Measurements from ENCODE around the gene PBRM1.
"Not testable (repeated sequence)": the region's sequence is repeated elsewhere in the genome, so short reads cannot be mapped to it uniquely, and the experiment has no call there.

The PBRM1 gene

DNA sequence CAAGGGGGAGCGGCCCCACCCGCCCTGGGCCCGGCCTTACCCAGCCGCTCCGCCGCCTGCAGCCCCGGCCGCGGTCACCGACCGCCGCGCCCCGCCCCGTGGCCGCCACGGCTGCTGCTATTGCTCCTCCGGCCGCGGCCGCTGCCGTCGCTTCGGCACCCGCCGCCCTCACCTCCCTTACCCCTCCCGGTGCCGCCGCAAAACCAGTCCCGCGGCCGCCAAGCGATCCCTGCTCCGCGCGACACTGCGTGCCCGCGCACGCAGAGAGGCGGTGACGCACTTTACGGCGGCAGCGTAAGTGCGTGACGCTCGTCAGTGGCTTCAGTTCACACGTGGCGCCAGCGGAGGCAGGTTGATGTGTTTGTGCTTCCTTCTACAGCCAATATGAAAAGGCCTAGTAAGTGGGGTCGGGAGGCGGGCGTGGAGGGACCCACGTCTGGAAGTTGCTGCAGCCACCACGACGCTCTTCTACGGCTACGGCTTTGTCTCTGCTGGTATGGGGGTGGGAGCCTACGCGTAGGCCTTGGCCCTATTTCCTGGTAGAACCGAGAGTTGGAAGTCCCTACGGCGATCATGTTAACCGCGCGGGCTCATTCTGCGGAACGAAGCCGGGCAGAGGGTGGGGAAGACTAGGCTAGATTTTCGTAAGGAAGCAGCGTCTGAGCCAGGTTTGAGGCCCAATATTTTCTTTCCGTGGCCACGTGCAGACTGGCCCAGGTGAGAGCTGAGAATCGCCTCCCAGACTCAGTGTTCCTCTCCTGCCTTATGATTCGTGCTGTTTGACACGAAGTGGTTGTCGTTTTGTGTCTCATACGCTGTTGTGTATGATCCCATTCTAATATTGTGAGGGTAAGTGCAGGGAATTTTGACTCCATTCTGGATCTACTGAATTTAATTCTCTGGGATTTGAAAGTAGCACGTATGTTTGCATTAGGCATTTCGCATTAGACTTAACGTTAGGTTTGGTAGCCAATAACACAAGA lies at the start of gene PBRM1, which contains the start of gene GNL3:
TSS of gene PBRM1 (minus strand) at position 205 of the 983 bp plus-strand sequence.
TSS of gene GNL3 (plus strand) at position 324 of the 983 bp plus-strand sequence. CDS start at position 385, 61 bp downstream.
- peak; percentile 87 to 89 for DNase-seq

DNA sequence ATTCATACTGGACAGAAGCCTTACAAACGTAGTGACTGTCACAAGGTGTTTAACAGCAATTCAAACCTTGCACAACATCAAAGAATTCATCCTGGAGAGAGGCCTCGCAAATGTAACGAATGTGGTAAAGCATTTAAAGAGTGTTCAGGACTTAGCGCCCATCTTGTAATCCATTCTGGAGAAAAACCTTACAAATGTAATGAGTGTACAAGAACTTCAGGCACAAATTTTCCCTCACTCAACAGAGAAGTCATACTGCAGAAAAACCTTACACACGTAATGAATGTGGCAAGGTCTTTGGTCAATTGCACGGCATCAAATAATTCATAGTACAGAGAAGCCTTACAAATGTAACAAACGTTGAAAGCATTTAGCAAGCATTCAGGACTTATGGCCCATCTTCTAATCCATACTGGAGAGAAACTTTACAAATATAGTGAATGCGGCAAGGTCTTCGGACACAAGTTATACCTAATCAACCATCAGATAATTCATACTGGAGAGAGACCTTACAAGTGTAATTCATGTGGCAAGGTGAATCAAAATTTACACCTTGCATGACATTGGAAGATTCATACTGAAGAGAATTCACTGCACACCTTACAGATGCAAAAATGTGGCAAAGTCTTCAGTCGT lies 47.7 kb upstream of the PBRM1 start:
- no peak for DNase-seq

- no peak for DNase-seq
Observed at GRCh38 chr3:52731590-52731989, 45.9 kb upstream of the PBRM1 start.

- no peak for DNase-seq
Observed at GRCh38 chr3:52730681-52731080, 45.0 kb upstream of the PBRM1 start.

DNA sequence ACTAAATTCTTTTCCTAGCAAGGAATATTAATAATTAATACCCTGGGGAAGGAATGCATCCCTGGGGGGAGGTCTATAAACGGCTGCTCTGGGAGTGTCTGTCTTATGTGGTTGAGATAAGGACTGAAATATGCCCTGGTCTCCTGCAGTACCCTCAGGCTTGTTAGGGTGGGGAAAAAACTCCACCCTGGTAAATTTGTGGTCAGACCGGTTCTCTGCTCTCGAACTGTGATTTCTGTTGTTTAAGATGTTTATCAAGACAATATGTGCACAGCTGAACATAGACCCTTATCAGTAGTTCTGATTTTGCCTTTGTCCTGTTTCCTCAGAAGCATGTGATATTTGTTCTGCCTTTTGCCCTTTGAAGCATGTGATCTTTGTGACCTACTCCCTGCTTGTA lies 43.0 kb upstream of the PBRM1 start:
- DNase-seq = not testable (repeated sequence)

- DNase-seq = no peak
Observed at GRCh38 chr3:52724511-52724910, 38.8 kb upstream of the PBRM1 start.

DNA sequence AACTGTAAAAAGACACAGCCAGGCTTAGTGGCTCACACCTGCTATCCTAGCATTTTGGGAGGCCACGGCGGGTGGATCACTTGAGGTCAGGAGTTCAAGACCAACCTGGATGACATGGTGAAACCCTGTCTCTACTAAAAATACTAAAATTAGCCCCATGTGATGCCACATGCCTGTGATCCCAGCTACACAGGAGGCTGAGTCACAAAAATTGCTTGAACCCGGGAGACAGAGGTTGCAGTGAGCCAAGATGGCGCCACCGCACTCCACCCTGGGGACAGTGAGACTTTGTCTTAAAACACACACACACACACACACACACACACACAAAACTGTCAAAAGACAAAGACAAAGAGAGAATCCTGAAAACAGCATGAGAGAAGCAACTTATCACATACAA lies 38.2 kb upstream of the PBRM1 start:
- no peak for DNase-seq

- no peak for DNase-seq
Observed at GRCh38 chr3:52722491-52722890, 36.8 kb upstream of the PBRM1 start.

GRCh38 chr3:52721730-52722008 lies 36.0 kb upstream of the PBRM1 start:
- DNase-seq = no peak

DNA sequence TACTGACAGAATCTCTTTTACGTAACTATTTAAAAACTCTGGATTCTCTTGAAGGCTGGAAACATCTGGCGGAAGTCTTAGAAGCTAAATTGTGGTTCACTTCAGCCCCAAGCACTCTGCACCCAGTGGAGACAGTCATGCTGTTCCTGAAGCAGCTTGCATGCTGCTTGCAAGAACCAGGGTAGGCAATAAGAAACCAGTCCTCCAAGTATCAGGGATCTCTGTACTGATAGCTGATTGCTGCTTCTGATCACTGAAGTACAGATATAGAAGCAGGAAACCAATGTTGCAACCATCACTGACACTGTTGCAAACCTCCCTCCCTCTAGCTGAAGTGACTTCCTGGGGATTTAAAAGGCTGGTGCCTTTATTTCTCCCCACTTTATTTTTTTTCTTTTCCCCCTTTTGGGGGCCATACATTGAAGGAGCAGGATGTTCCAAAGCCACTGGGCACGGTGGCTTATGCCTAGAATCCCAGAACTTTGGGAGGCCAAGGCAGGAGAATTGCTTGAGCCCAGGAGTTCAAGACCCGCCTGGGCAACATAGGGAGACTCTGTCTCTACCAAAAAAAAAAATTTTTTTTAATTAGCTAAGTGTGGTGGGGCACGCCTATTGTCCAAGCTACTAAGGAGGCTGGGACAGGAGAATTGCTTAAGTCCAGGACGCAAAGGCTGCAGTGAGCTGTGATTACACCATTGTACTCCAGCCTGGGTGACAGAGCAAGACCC lies 35.5 kb upstream of the PBRM1 start:
- DNase-seq = no peak

DNA sequence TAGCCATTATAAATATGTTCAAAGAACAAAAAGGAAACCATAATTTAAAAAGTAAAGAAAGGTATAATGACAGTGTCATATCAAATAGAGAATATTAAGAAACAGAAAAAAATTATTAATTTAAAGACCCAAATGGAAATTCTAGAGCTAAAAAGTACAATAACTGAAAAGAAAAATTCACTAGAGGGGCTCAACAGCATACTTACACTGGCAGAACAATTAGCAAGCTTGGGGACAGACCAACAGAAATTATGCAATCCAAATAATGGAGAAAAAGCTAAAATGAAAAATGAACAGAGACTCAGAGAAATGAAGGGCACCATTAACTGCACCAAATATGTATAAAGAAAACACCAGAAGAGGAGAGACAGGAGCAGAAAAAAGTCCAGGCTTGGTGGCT lies 33.9 kb upstream of the PBRM1 start:
- DNase-seq = no peak

DNA sequence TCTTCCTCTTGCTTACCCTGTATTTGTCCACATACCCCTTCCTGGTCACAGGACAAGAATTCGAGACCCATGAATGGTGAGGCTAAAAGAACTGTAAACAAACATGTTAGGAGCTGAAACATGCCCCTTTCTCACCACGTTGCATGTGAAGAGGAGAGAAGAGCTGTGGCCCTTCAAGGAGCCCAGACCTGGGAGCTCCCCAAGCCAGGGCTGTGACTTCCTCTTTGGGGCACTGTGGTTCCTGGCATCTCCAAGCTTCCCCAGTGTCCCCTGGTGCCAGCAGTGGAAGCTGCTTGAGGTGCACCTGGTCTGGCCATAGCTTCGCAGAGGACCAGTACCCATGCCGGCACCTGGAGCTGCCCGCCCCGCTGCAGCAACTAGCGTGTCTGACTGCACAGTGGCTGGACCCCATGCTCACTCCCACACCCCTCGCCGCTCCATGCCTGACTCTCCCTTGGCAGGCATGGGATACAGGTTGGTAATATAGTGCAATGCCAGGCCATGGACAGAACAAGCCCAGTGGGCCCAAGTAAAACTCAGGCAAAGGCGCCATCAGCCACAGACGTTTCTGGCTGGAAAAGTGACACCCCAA lies 30.1 kb upstream of the PBRM1 start:
- no peak for DNase-seq

DNA sequence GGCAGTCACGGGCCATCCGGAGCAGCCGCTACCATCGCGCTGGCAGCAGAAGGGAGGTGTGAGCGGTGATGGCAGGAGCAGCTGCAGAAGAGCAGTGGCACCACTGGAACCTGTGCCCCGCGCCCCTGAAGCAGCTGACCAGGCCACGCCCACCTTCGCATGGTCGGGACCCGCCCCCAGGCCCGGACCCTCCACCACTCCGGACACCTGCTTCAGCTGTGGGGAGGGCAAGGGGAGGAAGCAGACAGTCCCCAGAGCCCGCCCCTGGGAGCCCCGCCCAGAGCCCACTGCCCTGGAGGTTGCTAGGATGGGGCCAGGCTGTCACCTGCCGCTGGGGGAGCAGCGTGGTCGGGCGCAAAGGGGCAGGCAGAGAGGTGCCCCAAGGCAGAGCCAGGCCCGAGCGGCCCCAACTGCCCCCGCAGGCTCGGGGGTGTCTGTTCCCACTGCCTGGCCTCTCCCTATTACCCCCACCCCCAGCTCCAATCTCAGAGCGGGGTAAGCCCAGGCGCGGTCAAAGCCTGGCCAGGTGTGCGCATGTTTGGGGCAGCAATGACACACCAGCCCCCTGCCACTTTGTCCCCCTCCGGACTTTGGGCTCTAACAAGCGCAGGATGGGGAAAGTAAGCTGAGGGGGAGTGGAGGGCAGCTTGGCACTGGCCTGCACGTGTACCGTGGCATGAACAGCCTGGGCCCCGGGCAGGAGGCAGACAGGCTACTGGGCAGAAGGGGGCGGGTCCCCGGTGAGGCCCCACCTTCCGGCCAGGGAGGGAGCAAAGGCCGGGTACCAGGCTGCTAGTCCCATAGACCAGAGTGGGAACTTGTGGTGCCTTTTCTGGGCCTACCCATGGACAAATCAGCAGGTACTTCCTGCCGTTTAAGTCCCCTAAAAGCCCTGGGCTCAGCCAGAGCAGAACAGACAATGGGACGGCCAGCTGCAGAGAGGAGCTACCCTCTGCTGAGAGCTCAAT lies 28.9 kb upstream of the PBRM1 start:
- DNase-seq = no peak

DNA sequence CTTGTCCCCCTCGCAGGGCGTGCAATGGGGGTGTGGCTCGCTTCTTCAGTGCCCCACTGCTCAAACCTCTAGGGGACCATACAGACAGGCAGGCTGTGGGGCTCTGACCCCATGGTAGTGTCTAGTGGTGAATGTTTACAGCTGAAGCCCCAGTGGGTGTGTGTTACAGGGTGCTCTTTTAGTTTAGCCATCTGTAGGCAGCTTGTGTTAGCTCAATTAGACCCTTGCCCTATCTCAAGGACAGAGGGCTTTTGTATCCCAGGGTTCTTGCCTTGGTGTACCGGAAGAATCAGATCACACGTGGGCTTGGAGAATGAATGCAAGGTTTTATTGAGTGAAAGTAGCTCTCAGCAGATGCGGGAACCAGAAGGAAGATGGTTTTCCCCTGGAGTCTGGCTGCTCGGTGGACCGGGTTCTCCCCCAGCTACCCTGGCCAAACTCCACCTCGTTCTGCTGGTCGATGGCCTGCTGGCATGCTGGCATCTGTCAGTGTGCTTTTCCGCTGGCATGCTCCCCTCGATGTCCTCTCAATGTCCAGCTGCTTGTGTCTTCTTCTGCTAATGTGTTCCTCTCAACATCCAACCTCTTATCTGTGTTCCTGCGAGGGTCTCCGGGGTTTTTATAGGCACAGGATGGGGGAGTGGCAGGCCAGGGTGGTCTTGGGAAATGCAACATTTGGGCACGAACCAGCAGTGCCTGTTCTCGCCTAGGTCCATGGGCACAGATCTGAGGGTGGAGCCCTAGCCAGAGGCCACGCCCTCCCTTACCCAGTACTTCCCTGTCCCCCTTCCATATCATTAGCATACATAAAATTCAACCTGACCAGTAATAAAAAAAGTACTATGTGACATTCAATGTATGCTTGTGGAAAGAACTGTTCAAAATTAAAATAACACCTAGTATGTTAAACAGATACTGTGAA lies 26.8 kb upstream of the PBRM1 start:
- DNase-seq = no peak

GRCh38 chr3:52710512-52710911 lies 24.8 kb upstream of the PBRM1 start:
- DNase-seq = no peak

- DNase-seq = no peak
Observed at GRCh38 chr3:52707585-52707984, 21.9 kb upstream of the PBRM1 start.

DNA sequence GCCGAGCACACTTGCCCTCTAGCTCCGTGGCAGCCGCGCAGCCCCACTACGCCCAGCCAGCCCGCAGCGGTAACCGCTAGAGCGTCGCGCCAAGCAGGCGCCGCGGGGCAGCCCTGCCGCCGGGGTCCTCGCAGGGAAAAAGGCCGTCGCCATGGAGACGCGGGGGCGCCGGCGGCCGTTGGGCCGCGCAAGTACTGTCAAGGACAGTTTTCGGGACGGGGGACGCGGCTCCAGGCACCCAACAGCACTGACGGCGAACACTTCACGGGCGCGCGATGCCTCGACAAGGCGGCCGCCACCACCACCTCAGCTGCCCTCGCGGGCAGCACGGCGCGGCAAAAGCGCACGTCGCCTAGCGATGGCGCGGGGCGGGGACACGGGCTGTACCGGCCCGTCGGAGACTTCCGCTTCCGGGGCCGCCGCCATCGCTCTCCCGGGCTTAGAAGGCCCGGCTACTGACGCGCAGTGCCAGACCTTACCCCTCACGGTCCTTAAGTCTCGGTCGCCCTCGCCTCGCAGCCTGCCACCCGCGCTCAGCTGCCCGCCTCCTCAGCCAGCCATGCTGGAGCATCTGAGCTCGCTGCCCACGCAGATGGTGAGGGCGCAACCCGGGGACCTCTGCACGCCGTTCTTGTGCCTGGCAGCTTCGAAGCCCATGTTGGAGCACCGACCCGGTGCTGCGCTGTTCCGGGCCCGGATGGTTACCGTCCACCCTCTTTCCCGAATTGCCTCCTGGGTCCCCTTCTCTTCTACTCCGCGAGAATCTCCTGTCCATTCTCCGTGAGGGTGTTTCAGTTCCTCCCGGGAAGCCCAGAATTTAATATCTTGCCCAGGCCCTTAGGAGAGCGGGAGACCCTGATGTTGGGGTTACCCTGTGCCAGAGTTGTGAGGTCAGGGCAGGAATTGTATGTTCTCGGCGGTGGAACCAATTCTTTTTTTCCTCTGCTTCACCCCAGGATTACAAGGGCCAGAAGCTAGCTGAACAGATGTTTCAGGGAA lies 20.3 kb upstream of the PBRM1 start, which contains the start of the genes GLT8D1 and SPCS1:
TSS of gene GLT8D1 (minus strand) at position 104 of the 999 bp plus-strand sequence. CDS start 5,331 bp downstream, outside the sequence.
TSS of gene SPCS1 (plus strand) at position 419 of the 999 bp plus-strand sequence. CDS start at position 560, 141 bp downstream.
- DNase-seq = peak; percentile 73 to 81

GRCh38 chr3:52705438-52705687 lies 19.6 kb upstream of the PBRM1 start:
- DNase-seq = no peak

Data from stimulated activated CD4-positive, alpha-beta T cell treated with anti-CD3 and anti-CD28 coated beads, Interleukin-2, amount 100 ng/mL, for 48 hours (primary cell).